Mononuclear cell (primary cell): Measurements from ENCODE around the gene DMBX1. TPM values are rescaled to one million over a fixed set of nuclear protein-coding genes. Genes with fewer than 3 reads are reported as not detected.

ENCODE experiments used
- H3K27me3 ChIP-seq: 2 replicates; pipeline ENCODE4 v1.6.0; 2011; ENCODE audit warnings: low read length, control low read depth; ENCODE audit not compliant: insufficient read depth
- H3K4me1 ChIP-seq: 2 replicates; pipeline ENCODE4 v1.5.1; 2011; ENCODE audit warnings: mild to moderate bottlenecking, low read length, control low read depth; ENCODE audit not compliant: insufficient read depth
- H3K4me3 ChIP-seq: 2 replicates; pipeline ENCODE4 v1.5.1; 2011; ENCODE audit warnings: mild to moderate bottlenecking, low read length, moderate library complexity
- H3K9me3 ChIP-seq: 2 replicates; pipeline ENCODE4 v1.5.1; 2011; ENCODE audit warnings: low read depth, mild to moderate bottlenecking, control low read depth, low read length
- total RNA-seq: library from RNA; depleted of rRNA; stranded (reverse); fragments of >200 nt; gene quantifications from one replicate; pipeline ENCODE4 v1.2.3, GENCODE V29; 2012

DMBX1 gene
- total RNA-seq, 1 donor: not detected

DNA sequence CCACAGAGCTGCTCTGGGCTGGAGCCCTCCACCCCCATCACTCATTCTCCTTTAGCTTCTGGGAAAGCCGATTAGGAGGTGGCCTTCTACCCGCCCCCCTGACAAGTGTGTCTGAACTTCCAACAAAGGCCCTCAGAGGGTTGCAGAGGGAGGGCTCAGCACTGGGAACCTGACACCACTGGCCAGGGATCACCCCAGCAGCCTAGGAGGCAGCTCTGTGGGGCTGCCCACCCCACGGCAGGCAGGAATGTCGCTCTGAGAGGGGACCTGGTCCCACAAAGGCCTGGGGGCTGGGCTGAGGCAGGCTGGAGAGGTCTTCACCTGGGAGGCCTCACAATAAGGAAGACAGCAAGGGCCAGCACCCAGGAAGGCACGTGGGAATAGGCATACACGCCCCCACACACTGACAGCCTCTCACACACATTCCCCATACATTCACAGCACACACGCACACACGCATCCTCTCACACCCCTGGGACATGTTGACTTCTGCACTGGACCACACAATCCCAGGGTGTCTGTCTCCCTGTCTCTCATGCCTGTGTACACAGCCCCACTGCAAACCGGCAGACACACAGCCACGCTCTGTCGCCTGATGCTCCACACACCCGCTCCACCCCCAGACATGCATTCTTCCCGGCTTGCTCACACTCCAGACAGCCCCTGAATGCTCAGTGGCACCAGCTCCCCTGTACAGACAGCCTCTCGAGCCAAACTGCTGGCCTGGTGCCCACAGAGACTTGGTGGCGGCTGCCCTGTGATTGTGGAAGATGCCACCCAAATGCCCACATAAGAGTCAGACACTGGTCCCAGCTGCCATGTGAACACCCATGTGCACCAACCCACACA is 30.7 kb downstream of the DMBX1 start:
- H3K9me3 ChIP-seq: no peaks in the 10 kb centered on the region
- H3K27me3 ChIP-seq: no peaks in the 10 kb centered on the region

GRCh38 chr1:46521414-46521813 is 31.8 kb downstream of the DMBX1 start:
- Histone ChIP-seq H3K9me3 (no peaks in the 10 kb centered on the region), H3K27me3 (peaks cover 7% of the 10 kb centered on the region), H3K4me1 (no peaks in the 10 kb centered on the region), H3K4me3 (no peak overlapping the region)

More for the DNA sequence above, 30.7 kb downstream of the DMBX1 start:
- Histone ChIP-seq H3K4me3 (no peak overlapping the region), H3K4me1 (no peaks in the 10 kb centered on the region)

GRCh38 chr1:46522184-46522968 is 32.7 kb downstream of the DMBX1 start:
- no peaks in the 10 kb centered on the region for H3K9me3 ChIP-seq
- H3K27me3 ChIP-seq: peaks cover 10% of the 10 kb centered on the region
- no peaks in the 10 kb centered on the region for H3K4me1 ChIP-seq
- no peak overlapping the region for H3K4me3 ChIP-seq

- no peak overlapping the region for H3K4me3 ChIP-seq
- H3K9me3 ChIP-seq: no peaks in the 10 kb centered on the region
- H3K4me1 ChIP-seq: no peaks in the 10 kb centered on the region
- peaks cover 11% of the 10 kb centered on the region for H3K27me3 ChIP-seq
These were observed 33.3 kb downstream of the DMBX1 start for GRCh38 chr1:46522969-46523320.

DNA sequence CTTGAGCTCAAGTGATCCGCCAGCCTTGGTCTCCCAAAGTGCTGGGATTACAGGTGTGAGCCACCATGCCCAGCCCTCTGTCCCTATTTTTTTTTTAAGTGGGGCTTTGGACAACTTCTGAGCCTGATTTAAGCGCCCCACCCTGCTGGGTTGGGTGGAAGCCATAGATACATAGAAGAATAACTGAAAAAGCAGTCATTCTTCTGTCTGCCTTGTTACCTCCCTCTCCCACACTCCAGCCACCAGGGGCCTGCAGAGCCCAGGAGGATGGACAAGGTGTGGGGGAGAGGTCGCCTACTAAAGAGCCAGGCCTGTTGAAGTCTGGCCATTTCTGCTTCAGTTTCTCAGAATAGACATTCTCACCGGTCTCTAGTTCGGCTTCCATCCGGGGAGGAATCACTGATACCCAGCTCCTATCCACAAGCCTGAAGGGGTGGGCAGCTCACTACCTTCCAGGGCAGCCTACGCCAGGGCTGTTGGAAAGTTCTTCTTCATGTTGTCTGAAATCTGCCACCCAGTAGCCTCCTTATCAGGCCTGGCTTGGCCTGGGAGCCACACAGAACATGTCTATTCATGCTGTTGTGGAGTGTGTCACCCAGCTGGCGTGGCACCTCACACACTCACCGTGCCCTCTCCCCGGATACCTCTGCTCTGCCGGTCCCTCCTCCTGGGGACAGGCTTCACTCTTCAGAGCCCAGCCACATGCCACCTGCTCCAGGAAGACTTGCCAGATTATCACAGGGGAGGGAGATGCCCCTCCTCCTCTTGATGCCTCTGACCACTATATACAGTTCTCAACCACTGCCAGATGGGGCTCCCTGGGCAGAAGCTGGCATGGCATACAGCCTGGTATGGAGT is 34.1 kb downstream of the DMBX1 start:
- Histone ChIP-seq H3K9me3 (no peaks in the 10 kb centered on the region), H3K4me3 (no peak overlapping the region), H3K4me1 (no peaks in the 10 kb centered on the region), H3K27me3 (peaks cover 17% of the 10 kb centered on the region)

DNA sequence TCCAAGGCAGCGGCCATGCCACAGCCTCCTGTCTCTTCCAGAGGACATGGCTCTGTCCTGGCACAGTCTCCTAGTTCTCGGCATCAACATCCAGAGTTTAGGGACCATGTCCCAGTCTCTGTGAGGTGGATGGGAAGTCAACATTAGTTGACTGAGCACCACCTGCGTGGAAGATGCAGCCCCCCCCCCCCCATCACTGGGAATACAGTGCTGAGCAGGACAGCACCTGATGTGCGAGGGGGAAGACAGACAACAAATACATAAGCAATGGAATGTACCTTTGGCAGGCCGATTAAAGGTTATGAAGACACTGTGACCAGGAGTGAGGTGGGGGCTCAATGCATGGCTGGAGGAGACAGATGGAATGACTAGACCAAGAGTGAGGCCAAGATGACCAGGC is 35.2 kb downstream of the DMBX1 start:
- Histone ChIP-seq H3K9me3 (no peaks in the 10 kb centered on the region), H3K27me3 (peaks cover 23% of the 10 kb centered on the region), H3K4me1 (no peaks in the 10 kb centered on the region), H3K4me3 (no peak overlapping the region)

DNA sequence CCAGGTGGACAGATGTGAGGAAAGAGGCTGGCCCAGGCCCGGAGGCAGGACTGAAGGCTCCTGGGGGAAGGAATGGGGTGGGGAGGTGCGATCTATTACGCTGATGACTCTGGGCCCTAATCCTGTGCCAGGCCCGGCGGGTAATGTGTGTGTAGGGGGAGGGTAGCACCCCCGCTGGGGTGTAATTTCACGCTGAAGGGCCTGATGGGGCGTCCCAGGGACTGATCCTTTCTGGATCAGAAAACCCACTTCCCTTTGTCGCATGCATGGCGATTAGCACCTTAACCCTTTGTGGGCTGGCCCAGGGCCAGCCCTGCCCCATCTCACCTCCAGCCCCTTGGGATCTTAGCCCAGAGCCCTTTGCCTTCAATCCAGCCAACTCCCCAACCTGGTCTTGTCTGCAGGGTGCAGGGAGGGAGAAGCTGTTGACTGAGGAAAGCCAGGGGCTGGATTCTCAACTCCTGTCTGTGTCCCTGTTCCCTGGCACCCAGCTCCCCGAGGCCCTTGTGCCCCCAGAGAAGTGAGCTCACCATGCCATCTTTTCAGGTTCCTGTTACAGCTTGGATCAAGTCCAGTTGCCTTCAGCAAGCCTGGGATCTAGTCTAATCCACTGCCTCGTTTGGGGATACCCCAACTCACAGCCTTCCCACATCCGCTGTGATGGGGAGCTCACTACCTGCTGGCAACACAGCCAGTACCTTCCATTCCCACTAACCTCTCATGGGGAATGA is 35.8 kb downstream of the DMBX1 start:
- Histone ChIP-seq H3K4me3 (no peak overlapping the region), H3K27me3 (peaks cover 23% of the 10 kb centered on the region), H3K9me3 (no peaks in the 10 kb centered on the region), H3K4me1 (no peaks in the 10 kb centered on the region)

- no peaks in the 10 kb centered on the region for H3K9me3 ChIP-seq
- no peaks in the 10 kb centered on the region for H3K4me1 ChIP-seq
- peaks cover 23% of the 10 kb centered on the region for H3K27me3 ChIP-seq
- no peak overlapping the region for H3K4me3 ChIP-seq
These were observed 36.5 kb downstream of the DMBX1 start for GRCh38 chr1:46526013-46526690.

DNA sequence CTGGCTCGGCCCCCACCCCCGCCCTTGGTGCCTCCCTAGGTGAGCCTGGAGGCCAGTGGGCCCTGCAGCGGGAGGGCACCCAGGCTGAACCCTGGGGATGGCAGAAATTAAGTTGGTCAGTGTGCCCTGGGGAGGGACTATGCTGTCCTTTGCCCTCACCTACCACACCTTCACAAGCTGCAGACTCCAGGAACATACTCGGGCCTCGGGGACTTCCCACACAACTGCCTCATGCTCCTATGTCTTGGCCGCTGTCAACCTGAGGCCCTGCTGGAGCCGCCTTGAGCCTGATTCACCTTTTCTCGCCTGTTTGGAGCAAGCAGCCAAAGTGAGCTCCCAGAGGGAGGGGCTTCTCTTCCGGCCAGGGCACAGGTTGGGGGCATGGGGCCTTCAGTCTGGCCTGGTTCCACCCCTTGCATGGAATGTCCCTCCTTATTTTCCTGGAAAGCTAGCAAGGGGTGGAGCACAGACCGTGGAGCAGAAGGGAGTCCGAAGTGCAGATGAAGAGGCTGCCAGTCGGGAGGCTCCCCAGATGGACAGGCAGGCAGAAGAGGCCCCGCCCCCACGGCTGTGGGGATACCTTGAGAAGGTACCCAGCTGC is 37.2 kb downstream of the DMBX1 start:
- Histone ChIP-seq H3K27me3 (peaks cover 23% of the 10 kb centered on the region), H3K4me3 (no peak overlapping the region), H3K9me3 (no peaks in the 10 kb centered on the region), H3K4me1 (no peaks in the 10 kb centered on the region)

GRCh38 chr1:46527474-46528296 is 38.0 kb downstream of the DMBX1 start:
- Histone ChIP-seq H3K9me3 (no peaks in the 10 kb centered on the region), H3K4me1 (peaks cover 4% of the 10 kb centered on the region), H3K4me3 (no peak overlapping the region), H3K27me3 (peaks cover 29% of the 10 kb centered on the region)

GRCh38 chr1:46528297-46528955 is 38.8 kb downstream of the DMBX1 start:
- H3K9me3 ChIP-seq: no peaks in the 10 kb centered on the region
- H3K4me3 ChIP-seq: no peak overlapping the region
- peaks cover 8% of the 10 kb centered on the region for H3K4me1 ChIP-seq
- peaks cover 30% of the 10 kb centered on the region for H3K27me3 ChIP-seq

GRCh38 chr1:46529031-46529630 is 39.5 kb downstream of the DMBX1 start:
- peaks cover 35% of the 10 kb centered on the region for H3K27me3 ChIP-seq

More at GRCh38 chr1:46529031-46529630, 39.5 kb downstream of the DMBX1 start:
- H3K4me1 ChIP-seq: peaks cover 13% of the 10 kb centered on the region
- no peaks in the 10 kb centered on the region for H3K9me3 ChIP-seq
- no peak overlapping the region for H3K4me3 ChIP-seq
